K562 (cell line): Measurements from ENCODE around the gene ADAMTS2.

ENCODE experiments used
- CTCF ChIP-seq, 3 experiments: IDR thresholded peaks in 2 of 3; conservative IDR thresholded peaks in 1 of 3; 2 replicates each; pipeline ENCODE4 v1.5.1; 2011 to 2012; ENCODE audit warnings: low read length in 3 of 3, mild to moderate bottlenecking in 3 of 3, control low read depth in 2 of 3, improper control_type of control experiment in 1 of 3, inconsistent platforms in 1 of 3, low read depth in 1 of 3, mixed read lengths in 1 of 3, moderate library complexity in 1 of 3; ENCODE audit not compliant: insufficient read depth in 2 of 3
- POU5F1 ChIP-seq: fragments of 150-350 bp; IDR thresholded peaks from 2 replicates; pipeline ENCODE4 v1.6.1; 2014; ENCODE audit warnings: borderline replicate concordance, low read length, low read depth, mild to moderate bottlenecking; ENCODE audit not compliant: partially characterized antibody
- TCF7L2 ChIP-seq: fragments of 150-350 bp; IDR thresholded peaks from 2 replicates; pipeline ENCODE4 v1.6.1; 2016; ENCODE audit warnings: low read depth, mild to moderate bottlenecking, low read length, moderate library complexity
- ZNF232 ChIP-seq: sonication (generic); formaldehyde crosslinking; IDR thresholded peaks from 2 replicates; pipeline ENCODE4 v1.8.0; 2022; ENCODE audit warnings: mild to moderate bottlenecking, missing genetic modification reagents
- ZNF695 ChIP-seq: fragments of 450-650 bp; formaldehyde crosslinking; IDR thresholded peaks from 2 replicates; pipeline ENCODE4 v1.4.0; 2020; ENCODE audit warnings: mild to moderate bottlenecking, moderate library complexity

- no peak for TF ChIP-seq POU5F1
- TF ChIP-seq ZNF232 (CRISPR knock-in tag): no peak
- no peak for TF ChIP-seq CTCF (IDR thresholded peaks at IDR 0.05 in 2 of 3, conservative IDR thresholded peaks at IDR 0.05 in 1 of 3; ENCODE audit: insufficient read depth in 2 of 3, low read depth in 1 of 3, low read length in 3 of 3)
- TF ChIP-seq ZNF695 (CRISPR knock-in tag): no peak
- TF ChIP-seq TCF7L2: no peak
Observed at GRCh38 chr5:179128976-179129375, 216.3 kb downstream of the ADAMTS2 start.
